CMK (cell line): Measurements from ENCODE around the gene IQUB.
"Not testable (repeated sequence)": the region's sequence is repeated elsewhere in the genome, so short reads cannot be mapped to it uniquely, and the experiment has no call there.

Experiments
- DNase-seq: peaks from one replicate; pipeline ENCODE4 v3.0.0-alpha.2; 2010; ENCODE audit warnings: low read depth

The IQUB gene

GRCh38 chr7:123534383-123535260, at the start of gene IQUB:
IQUB (minus strand) TSS chr7:123534595; CDS start chr7:123512340, 22,255 bp downstream.
- peak; percentile 86 for DNase-seq

GRCh38 chr7:123583821-123584220, 49.4 kb upstream of the IQUB start:
- DNase-seq = no peak

GRCh38 chr7:123581162-123581459, 46.7 kb upstream of the IQUB start:
- no peak for DNase-seq

- DNase-seq = no peak
Measured at GRCh38 chr7:123580406-123581161, 46.2 kb upstream of the IQUB start.

GRCh38 chr7:123579416-123579815, 45.0 kb upstream of the IQUB start:
- no peak for DNase-seq

GRCh38 chr7:123573896-123574467, 39.6 kb upstream of the IQUB start:
- no peak for DNase-seq

- no peak for DNase-seq
Measured at GRCh38 chr7:123573341-123573740, 38.9 kb upstream of the IQUB start.

GRCh38 chr7:123571684-123572083, 37.3 kb upstream of the IQUB start:
- no peak for DNase-seq

- DNase-seq = no peak
Measured at GRCh38 chr7:123571187-123571586, 36.8 kb upstream of the IQUB start.

GRCh38 chr7:123570390-123571182, 36.2 kb upstream of the IQUB start:
- no peak for DNase-seq

- no peak for DNase-seq
Measured at GRCh38 chr7:123569352-123570010, 35.1 kb upstream of the IQUB start.

- DNase-seq = no peak
Measured at GRCh38 chr7:123562121-123562520, 27.7 kb upstream of the IQUB start.

GRCh38 chr7:123558289-123558874, 24.0 kb upstream of the IQUB start:
- DNase-seq = no peak

- peak; percentile 95 for DNase-seq
Measured at GRCh38 chr7:123557398-123558288, 23.2 kb upstream of the IQUB start, which contains the start of gene NDUFA5. NDUFA5 (minus strand) TSS chr7:123557818; CDS start chr7:123557795, 23 bp downstream.

- no peak for DNase-seq
Measured at GRCh38 chr7:123557016-123557397, 22.6 kb upstream of the IQUB start.

GRCh38 chr7:123555484-123555883, 21.1 kb upstream of the IQUB start:
- no peak for DNase-seq

- no peak for DNase-seq
Measured at GRCh38 chr7:123553159-123553558, 18.8 kb upstream of the IQUB start.

- DNase-seq = no peak
Measured at GRCh38 chr7:123552641-123553040, 18.2 kb upstream of the IQUB start.

- DNase-seq = not testable (repeated sequence)
Measured at GRCh38 chr7:123552134-123552533, 17.7 kb upstream of the IQUB start.

- DNase-seq = no peak
Measured at GRCh38 chr7:123548406-123548805, 14.0 kb upstream of the IQUB start.
